H1 (cell line): ENCODE results near the gene SCN2A. TPM values are rescaled to one million over a fixed set of nuclear protein-coding genes. Genes with fewer than 3 reads are reported as not detected.

Source experiments
- CTCF ChIA-PET: fragments of 300-600 bp; sonication (Branson Sonifier 250); formaldehyde crosslinking; loops from one replicate; lab custom pipeline; 2021; ENCODE audit not compliant: partially characterized antibody; lab: Charles Lee
- POLR2A ChIA-PET: fragments of 300-600 bp; sonication (Branson Sonifier 250); formaldehyde crosslinking; loops from one replicate; lab custom pipeline; 2021; ENCODE audit warnings: inconsistent platforms; ENCODE audit not compliant: partially characterized antibody; lab: Charles Lee
- DNase-seq, 2 experiments: peaks; one replicate each; pipeline versions ENCODE4 v3.0.0 to v3.0.0-alpha.2; 2010 to 2022; ENCODE audit warnings: low spot score in 2 of 2, low read depth in 1 of 2, mixed read lengths in 1 of 2
- FAIRE-seq: peaks from 2 replicates; lab custom pipeline; 2011; peaks lifted over from hg19 to GRCh38; lab: Jason Lieb, UNC
- H2AFZ ChIP-seq: 2 replicates; pipeline ENCODE4 v1.8.1; 2012; ENCODE audit warnings: low read length, inconsistent platforms
- H2AK5ac ChIP-seq: 2 replicates; pipeline ENCODE4 v1.6.1; 2013; ENCODE audit warnings: low read depth, low read length
- H2BK120ac ChIP-seq: replicated peaks from 2 replicates; pipeline ENCODE3; 2013; ENCODE audit warnings: low read depth, low read length, inconsistent platforms
- H2BK12ac ChIP-seq: 2 replicates; pipeline ENCODE4 v1.6.1; 2013; ENCODE audit warnings: low read depth, low read length
- H2BK15ac ChIP-seq: 2 replicates; pipeline ENCODE4 v1.6.1; 2013; ENCODE audit warnings: low read length
- H2BK20ac ChIP-seq: 2 replicates; pipeline ENCODE4 v1.6.1; 2013; ENCODE audit warnings: low read length
- H2BK5ac ChIP-seq: 2 replicates; pipeline ENCODE4 v1.6.1; 2013; ENCODE audit warnings: low read depth, low read length
- H3K14ac ChIP-seq: 2 replicates; pipeline ENCODE4 v1.6.1; 2013; ENCODE audit warnings: inconsistent platforms; ENCODE audit not compliant: insufficient read length
- H3K18ac ChIP-seq: 2 replicates; pipeline ENCODE4 v1.6.1; 2013; ENCODE audit warnings: low read length; ENCODE audit errors: extremely low read depth
- H3K23ac ChIP-seq: 2 replicates; pipeline ENCODE4 v1.6.1; 2013; ENCODE audit warnings: inconsistent platforms; ENCODE audit not compliant: insufficient read length
- H3K23me2 ChIP-seq: 2 replicates; pipeline ENCODE4 v1.6.1; 2013; ENCODE audit warnings: low read depth, low read length
- H3K27ac ChIP-seq: 2 replicates; pipeline ENCODE4 v1.6.1; 2011; ENCODE audit warnings: low read depth, low read length, inconsistent platforms
- H3K27me3 ChIP-seq, 4 experiments: replicated peaks in 1 of 4; 1 replicate in 1 of 4; 2 replicates in 3 of 4; pipeline versions ENCODE4 v1.6.1 to v1.8.1; 2011 to 2013; ENCODE audit warnings: low read length in 3 of 4, mild to moderate bottlenecking in 3 of 4, inconsistent platforms in 2 of 4, mixed read lengths in 2 of 4, moderate library complexity in 1 of 4; ENCODE audit not compliant: control insufficient read depth in 3 of 4, insufficient read depth in 3 of 4; ENCODE audit errors: extremely low read depth in 1 of 4
- H3K36me3 ChIP-seq, 4 experiments: 2 replicates each; pipeline versions ENCODE4 v1.6.1 to v1.8.1; 2011 to 2013; ENCODE audit warnings: mild to moderate bottlenecking in 4 of 4, low read length in 3 of 4, moderate library complexity in 2 of 4, control low read depth in 1 of 4, inconsistent platforms in 1 of 4; ENCODE audit not compliant: insufficient read depth in 4 of 4, control insufficient read depth in 2 of 4
- H3K4ac ChIP-seq: replicated peaks from 2 replicates; pipeline ENCODE3; 2013; ENCODE audit warnings: low read length, low read depth, mixed read lengths, inconsistent platforms; ENCODE audit not compliant: insufficient read length
- H3K4me1 ChIP-seq, 4 experiments: replicated peaks in 1 of 4; 1 replicate in 1 of 4; 2 replicates in 3 of 4; pipeline versions ENCODE4 v1.6.1 to v1.8.1; 2011 to 2013; ENCODE audit warnings: low read length in 3 of 4, inconsistent platforms in 2 of 4, mixed read lengths in 1 of 4; ENCODE audit not compliant: insufficient read depth in 4 of 4, control insufficient read depth in 3 of 4
- H3K4me2 ChIP-seq, 2 experiments: 2 replicates each; pipeline versions ENCODE4 v1.6.1 to v1.8.1; 2011 to 2013; ENCODE audit warnings: low read depth in 2 of 2, low read length in 2 of 2, control low read depth in 1 of 2, inconsistent platforms in 1 of 2, mild to moderate bottlenecking in 1 of 2; ENCODE audit not compliant: insufficient read depth in 1 of 2
- H3K4me3 ChIP-seq, 4 experiments: fragments of 200-600, 300-600 bp in 1 of 4; sonication (generic), shearing (Covaris generic), sonication (Bioruptor Twin) in 1 of 4; 2 replicates each; pipeline versions ENCODE4 v1.5.1 to v1.8.1; 2011 to 2016; ENCODE audit warnings: low read length in 4 of 4, low read depth in 3 of 4, control low read depth in 2 of 4, inconsistent platforms in 2 of 4, mild to moderate bottlenecking in 2 of 4, mixed read lengths in 1 of 4, moderate library complexity in 1 of 4; ENCODE audit not compliant: insufficient read depth in 2 of 4; ENCODE audit errors: extremely low read depth in 1 of 4
- H3K56ac ChIP-seq: replicated peaks from 2 replicates; pipeline ENCODE3; 2013; ENCODE audit warnings: low read depth, mild to moderate bottlenecking, mixed read lengths, low read length, inconsistent platforms; ENCODE audit not compliant: insufficient read length
- H3K79me1 ChIP-seq: 2 replicates; pipeline ENCODE4 v1.6.1; 2013; ENCODE audit warnings: low read depth, low read length, control low read depth
- H3K79me2 ChIP-seq, 2 experiments: 2 replicates each; pipeline versions ENCODE4 v1.6.1 to v1.8.1; 2012 to 2013; ENCODE audit warnings: low read length in 2 of 2, mild to moderate bottlenecking in 2 of 2, inconsistent platforms in 1 of 2; ENCODE audit not compliant: insufficient read depth in 2 of 2, control insufficient read depth in 1 of 2
- H3K9ac ChIP-seq, 4 experiments: replicated peaks in 1 of 4; 1 replicate in 1 of 4; 2 replicates in 3 of 4; pipeline versions ENCODE4 v1.6.1 to v1.8.1; 2011 to 2013; ENCODE audit warnings: low read depth in 3 of 4, low read length in 3 of 4, control low read depth in 2 of 4, mild to moderate bottlenecking in 2 of 4, moderate library complexity in 2 of 4, inconsistent platforms in 1 of 4; ENCODE audit errors: extremely low read depth in 1 of 4
- H3K9me3 ChIP-seq, 2 experiments: 2 replicates each; pipeline versions ENCODE4 v1.6.1 to v1.8.1; 2012 to 2013; ENCODE audit warnings: mild to moderate bottlenecking in 2 of 2, moderate library complexity in 2 of 2, control low read depth in 1 of 2, inconsistent platforms in 1 of 2, low read depth in 1 of 2, low read length in 1 of 2, mixed read lengths in 1 of 2; ENCODE audit not compliant: insufficient read depth in 2 of 2
- H4K20me1 ChIP-seq, 2 experiments: replicated peaks in 1 of 2; 2 replicates each; pipeline versions ENCODE3 to v1.8.1; 2011 to 2013; ENCODE audit warnings: inconsistent platforms in 2 of 2, low read length in 2 of 2, mild to moderate bottlenecking in 1 of 2; ENCODE audit not compliant: insufficient read depth in 2 of 2, control insufficient read depth in 1 of 2
- H4K5ac ChIP-seq: 2 replicates; pipeline ENCODE4 v1.6.1; 2013; ENCODE audit warnings: low read length, low read depth, mixed read lengths, inconsistent platforms; ENCODE audit not compliant: insufficient read length
- H4K8ac ChIP-seq: 2 replicates; pipeline ENCODE4 v1.8.0; 2013; ENCODE audit warnings: mild to moderate bottlenecking, moderate library complexity, low read length, inconsistent platforms; ENCODE audit not compliant: insufficient read depth; ENCODE audit errors: extremely low read depth
- H4K91ac ChIP-seq: replicated peaks from 2 replicates; pipeline ENCODE3; 2013; ENCODE audit warnings: low read length, mixed read lengths, inconsistent platforms; ENCODE audit not compliant: insufficient read length
- EZH2 ChIP-seq: fragments of 200-600 bp; sonication (generic); IDR thresholded peaks from 2 replicates; pipeline ENCODE4 v1.7.1; 2012; ENCODE audit warnings: low read depth, mild to moderate bottlenecking, moderate library complexity, low read length, inconsistent platforms; ENCODE audit not compliant: severe bottlenecking
- HDAC6 ChIP-seq: IDR thresholded peaks from one replicate; pipeline ENCODE4 v1.7.1; 2012; ENCODE audit warnings: low read depth, mild to moderate bottlenecking, inconsistent platforms, low read length, moderate library complexity
- KDM5A ChIP-seq: fragments of 200-600 bp; IDR thresholded peaks from 2 replicates; pipeline ENCODE4 v1.7.1; 2012; ENCODE audit warnings: mild to moderate bottlenecking, low read length, inconsistent platforms, mixed read lengths
- MAFK ChIP-seq: IDR thresholded peaks from 2 replicates; pipeline ENCODE4 v1.6.1; 2012; ENCODE audit warnings: low read depth, mild to moderate bottlenecking, improper control_type of control experiment, low read length
- NRF1 ChIP-seq: IDR thresholded peaks from 2 replicates; pipeline ENCODE4 v1.6.1; 2011; ENCODE audit warnings: mild to moderate bottlenecking, low read depth, low read length, improper control_type of control experiment
- POU5F1 ChIP-seq: IDR thresholded peaks from 2 replicates; pipeline ENCODE4 v1.6.1; 2011; ENCODE audit warnings: low read depth, mild to moderate bottlenecking, low read length, moderate library complexity
- RNF2 ChIP-seq: fragments of 200-900, 300-1000 bp; sonication (generic); IDR thresholded peaks from 2 replicates; pipeline ENCODE4 v1.7.1; 2016; ENCODE audit warnings: borderline replicate concordance, low read depth, mild to moderate bottlenecking, antibody characterized with exemption, low read length; ENCODE audit not compliant: poor library complexity, severe bottlenecking; ENCODE audit errors: missing control alignments
- SIX5 ChIP-seq: IDR thresholded peaks from 2 replicates; pipeline ENCODE4 v1.6.1; 2011; ENCODE audit warnings: mild to moderate bottlenecking, low read depth, low read length
- SP2 ChIP-seq: IDR thresholded peaks from 2 replicates; pipeline ENCODE4 v1.6.1; 2012; ENCODE audit warnings: mild to moderate bottlenecking, low read length, inconsistent platforms
- SRF ChIP-seq: IDR thresholded peaks from 2 replicates; pipeline ENCODE4 v1.6.1; 2011; ENCODE audit warnings: mild to moderate bottlenecking, low read depth, low read length, moderate library complexity
- TAF1 ChIP-seq: IDR thresholded peaks from 2 replicates; pipeline ENCODE4 v1.6.1; 2011; ENCODE audit warnings: mild to moderate bottlenecking, low read depth, low read length
- TAF7 ChIP-seq: optimal IDR thresholded peaks from 2 replicates; pipeline ENCODE3; 2011; ENCODE audit warnings: low read depth, mild to moderate bottlenecking, inconsistent platforms, low read length, moderate library complexity, borderline replicate concordance
- whole genome bisulfite sequencing, 2 experiments: shearing (Covaris generic) in 1 of 2; methylation state at CpG; one replicate each; pipeline versions ENCODE4 v1.1.6 to v1.1.7; 2013 to 2015; ENCODE audit warnings: low lambda C conversion rate in 2 of 2, mixed read lengths in 2 of 2, inconsistent platforms in 1 of 2, low coverage in 1 of 2, missing lambda C conversion rate in 1 of 2; ENCODE audit not compliant: insufficient replicate concordance in 2 of 2, insufficient coverage in 1 of 2, insufficient read length in 1 of 2; ENCODE audit errors: extremely low coverage in 1 of 2, missing lambda C conversion rate in 1 of 2; 5-methylcytosine and 5-hydroxymethylcytosine counted together
- polyA plus RNA-seq, 7 experiments: library from polyadenylated mRNA; depleted of rRNA in 3 of 7; stranded (reverse) in 5 of 7; unstranded in 2 of 7; fragments of >200 nt in 5 of 7; fragments of 200-250 nt in 2 of 7; gene quantifications; 1 replicate in 5 of 7; 2 replicates in 1 of 7; 4 replicates in 1 of 7; pipeline versions ENCODE4 v1.2.1 to v1.2.3, GENCODE V29; 2011 to 2013; ENCODE audit warnings: missing spikeins in 2 of 7, mixed read lengths in 2 of 7
- total RNA-seq: library from RNA; stranded (reverse); fragmentation: NEBNext Ultra II Directional; extraction: Animal tissue kit (Norgen Biotek cat#: 25700); gene quantifications from 2 replicates; pipeline ENCODE4 v1.2.1, GENCODE V29; 2021

SCN2A gene
- total and polyA plus RNA-seq, 2 of the 8 experiments (the other 6 are each of a cell fraction or from before 2014, with no cell fraction given): 0.18 to 1.1 TPM

DNA sequence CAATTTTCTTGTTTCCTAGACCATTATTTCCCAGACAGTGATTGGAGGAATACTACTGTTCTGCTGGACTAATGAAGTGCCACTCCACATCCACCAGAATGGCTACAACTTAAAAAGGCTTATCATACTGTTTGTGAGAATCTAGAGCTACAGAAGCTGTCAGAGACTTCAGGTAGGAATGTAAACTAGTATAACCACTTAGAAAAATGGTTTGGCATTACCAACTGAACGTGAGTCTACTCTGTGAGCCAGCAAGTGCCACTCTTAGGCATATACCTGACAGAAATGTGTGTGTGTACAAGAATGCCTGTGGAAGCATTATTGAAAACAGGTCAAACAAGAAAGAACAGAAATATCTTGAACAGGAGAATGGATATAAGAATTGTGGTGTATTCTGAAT, 31.1 kb upstream of the SCN2A start:
- Histone ChIP-seq H4K8ac (no peak overlapping the region), H3K79me2 (no peaks in the 10 kb centered on the region), H2BK15ac (no peak overlapping the region), H3K23ac (no peak overlapping the region), H3K56ac (no peak overlapping the region), H4K91ac (no peak overlapping the region), H2AK5ac (no peak overlapping the region), H3K14ac (no peak overlapping the region), H3K27me3 (no peaks in the 10 kb centered on the region), H3K4me1 (no peaks in the 10 kb centered on the region), H2BK120ac (no peak overlapping the region), H4K20me1 (no peaks in the 10 kb centered on the region), H2BK5ac (no peak overlapping the region), H3K4ac (no peak overlapping the region), H2BK12ac (no peak overlapping the region), H3K4me3 (no peak overlapping the region), H3K9ac (no peak overlapping the region), H3K27ac (no peak overlapping the region), H2BK20ac (no peak overlapping the region), H3K79me1 (no peaks in the 10 kb centered on the region), H2AFZ (no peak overlapping the region), H3K18ac (no peak overlapping the region), H3K36me3 (no peaks in the 10 kb centered on the region), H4K5ac (no peak overlapping the region), H3K23me2 (no peaks in the 10 kb centered on the region), H3K4me2 (no peak overlapping the region), H3K9me3 (no peaks in the 10 kb centered on the region)
- ChIA-PET CTCF (interaction anchor here (0.8 to 16.5 kb wide), 7 partner anchors 10 to 192 kb away, joined by 3 to 218 read pairs (median 4); partner anchors contain the start of gene SCN2A), POLR2A (no interaction called here)
- WGBS, 2 experiments: 92% methylated on average over 1 of the region's 1 CpG; no CpG with 5 or more reads in 1 of the 2 experiments
- TF ChIP-seq TAF7: no peak
- no peak for TF ChIP-seq SRF
- TF ChIP-seq RNF2: no peak
- no peak for TF ChIP-seq HDAC6
- no peak for TF ChIP-seq NRF1
- no peak for TF ChIP-seq EZH2
- no peak for TF ChIP-seq SP2
- TF ChIP-seq TAF1: no peak
- TF ChIP-seq MAFK: no peak
- no peak for TF ChIP-seq POU5F1
- no peak for TF ChIP-seq KDM5A
- no peak for TF ChIP-seq SIX5
- DNase-seq: no peak
- no peak for FAIRE-seq
